ENCODE data around the gene CHD6.

GRCh38 chr20:41544472-41544871 lies 73.7 kb downstream of the CHD6 start:
- no peak for TF ChIP-seq POLR2A (IDR thresholded peaks at IDR 0.05)
- TF ChIP-seq CTCF (IDR thresholded peaks at IDR 0.05) = no peak
